ENCODE results near the gene TMEM63C. TPM values are rescaled to one million over a fixed set of nuclear protein-coding genes. Genes with fewer than 3 reads are reported as not detected.

The TMEM63C gene
- total RNA-seq, 2 donors from 2014 or later, result under 0.01 TPM; not detected in 1

DNA sequence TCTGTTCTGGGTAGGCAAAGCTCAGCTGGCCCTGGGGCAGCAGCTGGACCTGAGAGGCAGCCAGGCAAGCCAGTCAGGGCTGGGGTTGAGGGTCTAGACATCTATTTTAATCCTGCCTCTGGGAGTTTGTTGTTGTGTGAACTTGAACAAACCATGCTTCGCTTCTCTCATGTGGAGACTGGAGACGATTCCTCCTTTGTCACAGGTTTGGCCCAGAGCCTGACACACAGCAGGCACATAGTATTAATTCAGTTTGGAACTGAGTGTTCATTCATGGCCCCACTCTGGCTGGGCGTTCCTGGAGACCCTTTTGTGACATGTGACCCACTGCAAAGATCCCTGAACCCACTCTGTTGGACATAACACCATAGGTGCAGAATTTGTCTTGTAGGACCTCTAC lies 50.1 kb downstream of the TMEM63C start:
- Histone ChIP-seq H3K27me3 (replicated peaks; ENCODE audit: insufficient read depth) (no peaks in the 10 kb centered on the region), H3K4me1 (ENCODE audit: control insufficient read depth in 1 of 2, low read depth in 2 of 2) (no peaks in the 10 kb centered on the region), H3K36me3 (no peaks in the 10 kb centered on the region), H3K9me3 (no peaks in the 10 kb centered on the region), H3K27ac (no peak overlapping the region), H3K4me3 (no peak overlapping the region)
- TF ChIP-seq, protein P1, sequence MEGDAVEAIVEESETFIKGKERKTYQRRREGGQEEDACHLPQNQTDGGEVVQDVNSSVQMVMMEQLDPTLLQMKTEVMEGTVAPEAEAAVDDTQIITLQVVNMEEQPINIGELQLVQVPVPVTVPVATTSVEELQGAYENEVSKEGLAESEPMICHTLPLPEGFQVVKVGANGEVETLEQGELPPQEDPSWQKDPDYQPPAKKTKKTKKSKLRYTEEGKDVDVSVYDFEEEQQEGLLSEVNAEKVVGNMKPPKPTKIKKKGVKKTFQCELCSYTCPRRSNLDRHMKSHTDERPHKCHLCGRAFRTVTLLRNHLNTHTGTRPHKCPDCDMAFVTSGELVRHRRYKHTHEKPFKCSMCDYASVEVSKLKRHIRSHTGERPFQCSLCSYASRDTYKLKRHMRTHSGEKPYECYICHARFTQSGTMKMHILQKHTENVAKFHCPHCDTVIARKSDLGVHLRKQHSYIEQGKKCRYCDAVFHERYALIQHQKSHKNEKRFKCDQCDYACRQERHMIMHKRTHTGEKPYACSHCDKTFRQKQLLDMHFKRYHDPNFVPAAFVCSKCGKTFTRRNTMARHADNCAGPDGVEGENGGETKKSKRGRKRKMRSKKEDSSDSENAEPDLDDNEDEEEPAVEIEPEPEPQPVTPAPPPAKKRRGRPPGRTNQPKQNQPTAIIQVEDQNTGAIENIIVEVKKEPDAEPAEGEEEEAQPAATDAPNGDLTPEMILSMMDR (IDR thresholded peaks at IDR 0.05), result no peak
- DNase-seq (ENCODE audit: low spot score), result no peak
- no peak for ATAC-seq (ENCODE audit: insufficient number of reproducible peaks, low FRiP score, low read depth)

DNA sequence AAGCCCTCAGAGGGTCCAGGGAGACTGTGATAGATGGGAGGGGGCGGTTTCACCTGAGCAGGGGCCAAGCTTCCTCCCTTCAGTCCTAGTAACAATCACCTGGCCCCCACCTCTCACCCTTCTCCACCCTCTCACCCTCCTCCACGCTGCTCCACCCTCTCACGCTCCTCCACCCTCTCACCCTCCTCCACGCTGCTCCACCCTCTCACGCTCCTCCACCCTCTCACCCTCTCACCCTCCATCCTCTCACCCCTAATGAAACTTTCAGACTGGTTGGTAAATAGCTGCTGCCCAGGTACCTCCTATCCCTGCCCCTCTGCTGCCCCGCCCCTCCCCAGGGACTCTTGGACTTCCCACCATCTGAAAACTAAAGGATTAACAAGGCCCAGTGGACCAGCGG lies 55.2 kb downstream of the TMEM63C start:
- Histone ChIP-seq H3K27me3 (replicated peaks; ENCODE audit: insufficient read depth) (no peaks in the 10 kb centered on the region), H3K36me3 (no peaks in the 10 kb centered on the region), H3K27ac (no peak overlapping the region), H3K4me1 (ENCODE audit: control insufficient read depth in 1 of 2, low read depth in 2 of 2) (no peaks in the 10 kb centered on the region), H3K9me3 (no peaks in the 10 kb centered on the region), H3K4me3 (no peak overlapping the region)
- ATAC-seq (ENCODE audit: insufficient number of reproducible peaks, low FRiP score, low read depth), result no peak
- no peak for DNase-seq (ENCODE audit: low spot score)
- TF ChIP-seq, protein P1 (IDR thresholded peaks at IDR 0.05), result no peak

DNA sequence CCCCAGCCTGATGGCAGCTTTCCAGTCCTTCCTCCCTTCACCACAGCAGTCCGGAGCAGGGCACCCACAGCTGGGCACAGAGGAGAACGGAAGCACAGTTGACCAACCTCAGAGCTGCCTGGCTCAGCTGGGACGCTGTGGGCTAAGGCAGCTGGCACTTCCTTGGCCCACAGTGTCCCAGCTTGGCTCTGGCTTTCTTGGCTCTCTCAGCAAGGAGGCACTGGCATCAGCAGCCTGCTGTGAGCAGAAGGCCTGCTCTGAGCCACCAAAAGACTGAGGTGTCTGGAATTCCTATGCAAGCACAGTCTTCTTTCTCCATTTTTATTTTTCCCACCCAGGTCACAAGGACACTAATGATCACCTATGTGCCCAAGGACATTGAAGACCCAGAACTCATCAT lies 56.8 kb downstream of the TMEM63C start:
- no peak overlapping the region for H3K4me3 ChIP-seq
- H3K36me3 ChIP-seq, result no peaks in the 10 kb centered on the region
- no peak for ATAC-seq (ENCODE audit: insufficient number of reproducible peaks, low FRiP score, low read depth)
- TF ChIP-seq, protein P1 (IDR thresholded peaks at IDR 0.05), result no peak
- no peak overlapping the region for H3K27ac ChIP-seq
- DNase-seq (ENCODE audit: low spot score), result no peak
- H3K27me3 ChIP-seq (replicated peaks; ENCODE audit: insufficient read depth), result no peaks in the 10 kb centered on the region
- no peaks in the 10 kb centered on the region for H3K9me3 ChIP-seq
- no peaks in the 10 kb centered on the region for H3K4me1 ChIP-seq (ENCODE audit: control insufficient read depth in 1 of 2, low read depth in 2 of 2)

DNA sequence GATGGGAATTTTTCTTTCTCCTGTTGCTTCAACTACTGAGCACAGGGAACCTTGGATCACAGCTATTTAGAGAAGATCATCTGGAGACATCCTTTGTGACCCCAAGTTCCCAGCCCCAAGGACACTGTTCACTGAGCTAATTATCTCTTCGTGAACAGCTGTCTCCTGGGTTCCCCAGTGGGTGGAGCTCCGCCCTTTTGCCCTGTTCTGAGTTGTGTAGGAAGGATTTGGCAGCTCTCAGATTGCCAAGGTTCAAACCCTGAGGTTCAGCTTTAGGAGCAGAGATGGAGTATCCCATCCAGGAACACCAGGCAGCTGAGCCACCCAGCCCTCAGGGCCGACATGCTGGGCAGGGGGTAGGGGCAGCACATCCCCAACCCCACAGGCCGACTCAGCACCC lies 57.4 kb downstream of the TMEM63C start:
- no peak for DNase-seq (ENCODE audit: low spot score)
- H3K27ac ChIP-seq, result no peak overlapping the region
- no peak overlapping the region for H3K4me3 ChIP-seq
- no peak for ATAC-seq (ENCODE audit: insufficient number of reproducible peaks, low FRiP score, low read depth)
- no peaks in the 10 kb centered on the region for H3K9me3 ChIP-seq
- TF ChIP-seq, protein P1 (IDR thresholded peaks at IDR 0.05), result no peak
- H3K36me3 ChIP-seq, result no peaks in the 10 kb centered on the region
- no peaks in the 10 kb centered on the region for H3K4me1 ChIP-seq (ENCODE audit: control insufficient read depth in 1 of 2, low read depth in 2 of 2)
- no peaks in the 10 kb centered on the region for H3K27me3 ChIP-seq (replicated peaks; ENCODE audit: insufficient read depth)

DNA sequence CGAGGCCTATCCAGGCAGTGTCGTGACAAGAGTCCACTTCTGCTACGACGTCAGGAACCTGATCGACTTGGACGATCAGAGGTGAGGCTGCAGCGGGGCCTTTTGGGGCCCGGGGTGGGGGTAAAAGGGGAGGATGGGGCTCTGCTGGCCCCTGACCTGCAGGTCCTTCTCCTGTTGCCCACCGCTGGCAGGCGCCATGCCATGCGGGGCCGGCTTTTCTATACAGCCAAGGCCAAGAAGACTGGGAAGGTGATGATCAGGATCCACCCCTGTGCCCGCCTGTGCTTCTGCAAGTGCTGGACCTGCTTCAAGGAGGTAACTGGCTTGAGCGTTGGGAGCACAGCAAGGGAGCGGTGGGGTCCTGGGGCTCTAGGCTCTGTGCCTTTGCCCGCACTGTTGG lies 57.8 kb downstream of the TMEM63C start:
- Histone ChIP-seq H3K27me3 (replicated peaks; ENCODE audit: insufficient read depth) (no peaks in the 10 kb centered on the region), H3K4me1 (ENCODE audit: control insufficient read depth in 1 of 2, low read depth in 2 of 2) (no peaks in the 10 kb centered on the region), H3K27ac (no peak overlapping the region), H3K9me3 (no peaks in the 10 kb centered on the region), H3K36me3 (no peaks in the 10 kb centered on the region), H3K4me3 (no peak overlapping the region)
- no peak for ATAC-seq (ENCODE audit: insufficient number of reproducible peaks, low FRiP score, low read depth)
- DNase-seq (ENCODE audit: low spot score), result no peak
- TF ChIP-seq, protein P1 (IDR thresholded peaks at IDR 0.05), result no peak

Data from thoracic aorta (tissue), 2 donors.